ENCODE results near the gene LRRFIP1. TPM values are rescaled to one million over a fixed set of nuclear protein-coding genes. Genes with fewer than 3 reads are reported as not detected.
A peak's percentile ranks its signal among the peaks of the same experiment; 100 is the strongest.

Gene LRRFIP1
- total RNA-seq, 4 donors from 2014 or later = 142 to 213 (median 191) TPM

GRCh38 chr2:237630216-237631000 lies 3.0 kb downstream of the LRRFIP1 start:
- no peak for DNase-seq (ENCODE audit: extremely low spot score)
- Histone ChIP-seq H3K27ac (replicated peaks in 1 of 4) (no peak overlapping the region), H3K36me3 (peaks cover 0 to 9% (median 2%) of the 10 kb centered on the region in 4 donors), H3K4me1 (peaks cover 53 to 80% (median 74%) of the 10 kb centered on the region in 4 donors), H3K9me3 (no peaks in the 10 kb centered on the region), H3K4me3 (no peak overlapping the region), H3K27me3 (no peaks in the 10 kb centered on the region)
- 80% methylated on average over 11 of the region's 12 CpGs for WGBS
- intact Hi-C loops (cut with DNase I) = loop anchor here (10.0 kb wide), 1 partner anchor 116 kb away; no protein-coding TSS in a partner anchor
- TF ChIP-seq EP300 (IDR thresholded peaks at IDR 0.05) = no peak
- no peak for TF ChIP-seq CTCF (IDR thresholded peaks at IDR 0.05)
- TF ChIP-seq POLR2A (IDR thresholded peaks at IDR 0.05; ENCODE audit: low read depth) = no peak
- TF ChIP-seq POLR2AphosphoS5 (IDR thresholded peaks at IDR 0.05) = no peak

GRCh38 chr2:237631007-237631785 lies 3.8 kb downstream of the LRRFIP1 start:
- Histone ChIP-seq H3K4me1 (peaks cover 53 to 73% (median 66%) of the 10 kb centered on the region in 4 donors), H3K9me3 (no peaks in the 10 kb centered on the region), H3K27ac (replicated peaks in 1 of 4) (no peak overlapping the region), H3K4me3 (no peak overlapping the region), H3K36me3 (peaks cover 0 to 9% (median 2%) of the 10 kb centered on the region in 4 donors), H3K27me3 (no peaks in the 10 kb centered on the region)
- TF ChIP-seq POLR2A (IDR thresholded peaks at IDR 0.05; ENCODE audit: low read depth) (no peak), EP300 (IDR thresholded peaks at IDR 0.05) (no peak), CTCF (IDR thresholded peaks at IDR 0.05) (no peak), POLR2AphosphoS5 (IDR thresholded peaks at IDR 0.05) (no peak)
- DNase-seq (ENCODE audit: extremely low spot score) = no peak
- intact Hi-C loops (cut with DNase I) = loop anchor here (10.0 kb wide), 1 partner anchor 116 kb away; no protein-coding TSS in a partner anchor
- WGBS = 76% methylated on average over 14 of the region's 14 CpGs

DNA sequence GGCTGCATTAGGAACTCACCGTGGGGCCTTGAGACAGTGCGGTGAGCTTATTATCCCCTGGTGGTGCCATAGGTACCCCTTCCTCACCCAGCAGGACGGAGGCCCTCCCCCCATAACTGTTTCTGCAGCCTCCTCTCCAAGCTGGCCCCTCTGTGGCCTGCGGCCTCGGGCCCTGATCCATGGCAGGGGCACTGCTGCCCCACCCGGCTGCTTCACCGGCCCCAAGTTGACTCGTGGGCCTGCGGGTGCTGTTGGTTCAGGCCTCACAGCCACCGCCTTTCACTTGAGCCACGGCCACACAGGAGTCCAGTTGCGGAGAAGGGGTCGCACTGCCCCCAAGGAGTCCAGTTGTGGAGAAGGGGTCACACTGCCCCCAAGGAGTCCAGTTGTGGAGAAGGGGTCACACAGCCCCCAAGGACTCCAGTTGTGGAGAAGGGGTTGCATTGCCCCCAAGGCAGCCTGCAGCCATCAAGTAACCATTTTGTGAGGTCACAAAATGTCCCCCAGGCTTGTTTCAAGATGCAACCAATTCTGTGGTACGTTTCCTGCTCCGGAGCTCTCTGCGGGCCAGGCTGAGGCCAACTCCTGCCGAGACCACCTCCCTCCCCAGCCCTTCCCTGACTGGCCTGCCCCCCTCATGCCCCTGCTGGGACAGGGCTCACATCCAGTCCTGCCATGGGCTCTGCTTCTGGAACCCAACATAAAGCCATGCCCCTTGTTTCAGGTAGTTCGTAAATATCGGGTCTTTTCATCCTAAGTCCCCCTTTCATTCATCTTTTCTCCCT lies 4.6 kb downstream of the LRRFIP1 start:
- intact Hi-C loops (cut with DNase I) = loop anchor here (10.0 kb wide), 1 partner anchor 117 kb away; no protein-coding TSS in a partner anchor
- peaks cover 48 to 66% (median 60%) of the 10 kb centered on the region in 4 donors for H3K4me1 ChIP-seq

More for the DNA sequence above, 4.6 kb downstream of the LRRFIP1 start:
- H3K27me3 ChIP-seq = no peaks in the 10 kb centered on the region
- peaks cover 0 to 9% (median 2%) of the 10 kb centered on the region in 4 donors for H3K36me3 ChIP-seq
- TF ChIP-seq POLR2A (IDR thresholded peaks at IDR 0.05; ENCODE audit: low read depth) (no peak), EP300 (IDR thresholded peaks at IDR 0.05) (no peak), POLR2AphosphoS5 (IDR thresholded peaks at IDR 0.05) (no peak), CTCF (IDR thresholded peaks at IDR 0.05) (no peak)
- DNase-seq (ENCODE audit: extremely low spot score) = no peak
- H3K27ac ChIP-seq (replicated peaks in 1 of 4) = peak overlapping the region in 1 of 4 donors; percentile 74
- no peaks in the 10 kb centered on the region for H3K9me3 ChIP-seq
- no peak overlapping the region for H3K4me3 ChIP-seq
- 95% methylated on average over 6 of the region's 19 CpGs for WGBS

All from esophagus muscularis mucosa (tissue), 4 donors.